ENCODE results near the gene SLC30A10.
"Not testable (repeated sequence)": the region's sequence is repeated elsewhere in the genome, so short reads cannot be mapped to it uniquely, and the experiment has no call there.

Gene SLC30A10

GRCh38 chr1:219959540-219960203 lies 31.3 kb upstream of the SLC30A10 start:
- Histone ChIP-seq H3K4me1 (ENCODE audit: control extremely low read depth in 1 of 4, control insufficient read depth in 4 of 4, insufficient read depth in 4 of 4, low read length in 3 of 4) (no peaks in the 10 kb centered on the region), H3K4me3 (ENCODE audit: control insufficient read depth in 1 of 7, extremely low read depth in 1 of 7, insufficient read depth in 4 of 7, low read depth in 2 of 7, low read length in 6 of 7) (no peak overlapping the region), H3K27ac (ENCODE audit: insufficient read depth in 1 of 2, low read depth in 1 of 2, low read length in 2 of 2, poor library complexity in 1 of 2, severe bottlenecking in 2 of 2) (no peak overlapping the region), H3K27me3 (replicated peaks in 2 of 5; ENCODE audit: control insufficient read depth in 4 of 5, insufficient read depth in 5 of 5, low read length in 4 of 5) (peaks cover 0 to 3% (median 0%) of the 10 kb centered on the region in 5 experiments), H3K9me3 (ENCODE audit: control extremely low read depth in 1 of 5, control insufficient read depth in 4 of 5, insufficient read depth in 2 of 5, low read depth in 1 of 5, low read length in 4 of 5) (no peaks in the 10 kb centered on the region), H3K36me3 (ENCODE audit: control insufficient read depth in 4 of 4, insufficient read depth in 4 of 4, low read length in 3 of 4) (no peaks in the 10 kb centered on the region)
- peak in 2 of 3 donors; percentile 49 to 59 for DNase-seq
- ChIA-PET POLR2A (no interaction called here), CTCF (no interaction called here)
- WGBS (ENCODE audit: insufficient coverage), result no CpG with 5 or more reads among the region's 3 CpGs

GRCh38 chr1:219958875-219959417 lies 30.6 kb upstream of the SLC30A10 start:
- no peaks in the 10 kb centered on the region for H3K9me3 ChIP-seq (ENCODE audit: control extremely low read depth in 1 of 5, control insufficient read depth in 4 of 5, insufficient read depth in 2 of 5, low read depth in 1 of 5, low read length in 4 of 5)
- H3K27me3 ChIP-seq (replicated peaks in 2 of 5; ENCODE audit: control insufficient read depth in 4 of 5, insufficient read depth in 5 of 5, low read length in 4 of 5), result peaks cover 0 to 3% (median 0%) of the 10 kb centered on the region in 5 experiments
- 97% methylated on average over 15 of the region's 16 CpGs for WGBS (ENCODE audit: insufficient coverage)
- peak in 1 of 3 donors; percentile 15 for DNase-seq
- CTCF ChIA-PET, result no interaction called here
- H3K4me1 ChIP-seq (ENCODE audit: control extremely low read depth in 1 of 4, control insufficient read depth in 4 of 4, insufficient read depth in 4 of 4, low read length in 3 of 4), result no peaks in the 10 kb centered on the region
- no peak overlapping the region for H3K27ac ChIP-seq (ENCODE audit: insufficient read depth in 1 of 2, low read depth in 1 of 2, low read length in 2 of 2, poor library complexity in 1 of 2, severe bottlenecking in 2 of 2)
- no peak overlapping the region for H3K4me3 ChIP-seq (ENCODE audit: control insufficient read depth in 1 of 7, extremely low read depth in 1 of 7, insufficient read depth in 4 of 7, low read depth in 2 of 7, low read length in 6 of 7)
- POLR2A ChIA-PET, result no interaction called here
- no peaks in the 10 kb centered on the region for H3K36me3 ChIP-seq (ENCODE audit: control insufficient read depth in 4 of 4, insufficient read depth in 4 of 4, low read length in 3 of 4)

- 88% methylated on average over 7 of the region's 11 CpGs for WGBS (ENCODE audit: insufficient coverage)
- no peak for DNase-seq
- CTCF ChIA-PET, result no interaction called here
- Histone ChIP-seq H3K27ac (ENCODE audit: insufficient read depth in 1 of 2, low read depth in 1 of 2, low read length in 2 of 2, poor library complexity in 1 of 2, severe bottlenecking in 2 of 2) (no peak overlapping the region), H3K4me1 (ENCODE audit: control extremely low read depth in 1 of 4, control insufficient read depth in 4 of 4, insufficient read depth in 4 of 4, low read length in 3 of 4) (no peaks in the 10 kb centered on the region), H3K27me3 (replicated peaks in 2 of 5; ENCODE audit: control insufficient read depth in 4 of 5, insufficient read depth in 5 of 5, low read length in 4 of 5) (peaks cover 0 to 3% (median 0%) of the 10 kb centered on the region in 5 experiments), H3K9me3 (ENCODE audit: control extremely low read depth in 1 of 5, control insufficient read depth in 4 of 5, insufficient read depth in 2 of 5, low read depth in 1 of 5, low read length in 4 of 5) (peaks cover 0 to 3% (median 0%) of the 10 kb centered on the region in 5 experiments), H3K36me3 (ENCODE audit: control insufficient read depth in 4 of 4, insufficient read depth in 4 of 4, low read length in 3 of 4) (no peaks in the 10 kb centered on the region), H3K4me3 (ENCODE audit: control insufficient read depth in 1 of 7, extremely low read depth in 1 of 7, insufficient read depth in 4 of 7, low read depth in 2 of 7, low read length in 6 of 7) (no peak overlapping the region)
- POLR2A ChIA-PET, result no interaction called here
Measured at GRCh38 chr1:219954736-219955421, 26.5 kb upstream of the SLC30A10 start.

GRCh38 chr1:219954052-219954451 lies 25.7 kb upstream of the SLC30A10 start:
- no peaks in the 10 kb centered on the region for H3K4me1 ChIP-seq (ENCODE audit: control extremely low read depth in 1 of 4, control insufficient read depth in 4 of 4, insufficient read depth in 4 of 4, low read length in 3 of 4)
- H3K9me3 ChIP-seq (ENCODE audit: control extremely low read depth in 1 of 5, control insufficient read depth in 4 of 5, insufficient read depth in 2 of 5, low read depth in 1 of 5, low read length in 4 of 5), result peaks cover 0 to 3% (median 0%) of the 10 kb centered on the region in 5 experiments
- no peak overlapping the region for H3K4me3 ChIP-seq (ENCODE audit: control insufficient read depth in 1 of 7, extremely low read depth in 1 of 7, insufficient read depth in 4 of 7, low read depth in 2 of 7, low read length in 6 of 7)
- POLR2A ChIA-PET, result no interaction called here
- no peak overlapping the region for H3K27ac ChIP-seq (ENCODE audit: insufficient read depth in 1 of 2, low read depth in 1 of 2, low read length in 2 of 2, poor library complexity in 1 of 2, severe bottlenecking in 2 of 2)
- peaks cover 0 to 3% (median 0%) of the 10 kb centered on the region in 5 experiments for H3K27me3 ChIP-seq (replicated peaks in 2 of 5; ENCODE audit: control insufficient read depth in 4 of 5, insufficient read depth in 5 of 5, low read length in 4 of 5)
- WGBS (ENCODE audit: insufficient coverage), result 94% methylated on average over 5 of the region's 6 CpGs
- CTCF ChIA-PET, result no interaction called here
- no peaks in the 10 kb centered on the region for H3K36me3 ChIP-seq (ENCODE audit: control insufficient read depth in 4 of 4, insufficient read depth in 4 of 4, low read length in 3 of 4)
- DNase-seq, result no peak

GRCh38 chr1:219952361-219952760 lies 24.0 kb upstream of the SLC30A10 start:
- DNase-seq, result no peak
- Histone ChIP-seq H3K36me3 (ENCODE audit: control insufficient read depth in 4 of 4, insufficient read depth in 4 of 4, low read length in 3 of 4) (no peaks in the 10 kb centered on the region), H3K9me3 (ENCODE audit: control extremely low read depth in 1 of 5, control insufficient read depth in 4 of 5, insufficient read depth in 2 of 5, low read depth in 1 of 5, low read length in 4 of 5) (peaks cover 0 to 3% (median 0%) of the 10 kb centered on the region in 5 experiments), H3K27ac (ENCODE audit: insufficient read depth in 1 of 2, low read depth in 1 of 2, low read length in 2 of 2, poor library complexity in 1 of 2, severe bottlenecking in 2 of 2) (no peak overlapping the region), H3K4me3 (ENCODE audit: control insufficient read depth in 1 of 7, extremely low read depth in 1 of 7, insufficient read depth in 4 of 7, low read depth in 2 of 7, low read length in 6 of 7) (no peak overlapping the region), H3K27me3 (replicated peaks in 2 of 5; ENCODE audit: control insufficient read depth in 4 of 5, insufficient read depth in 5 of 5, low read length in 4 of 5) (peaks cover 0 to 3% (median 0%) of the 10 kb centered on the region in 5 experiments), H3K4me1 (ENCODE audit: control extremely low read depth in 1 of 4, control insufficient read depth in 4 of 4, insufficient read depth in 4 of 4, low read length in 3 of 4) (no peaks in the 10 kb centered on the region)
- CTCF ChIA-PET, result no interaction called here
- POLR2A ChIA-PET, result no interaction called here

GRCh38 chr1:219949227-219949626 lies 20.9 kb upstream of the SLC30A10 start:
- WGBS (ENCODE audit: insufficient coverage), result no CpG with 5 or more reads among the region's 5 CpGs

GRCh38 chr1:219948766-219949165 lies 20.4 kb upstream of the SLC30A10 start:
- 100% methylated on average over 1 of the region's 3 CpGs for WGBS (ENCODE audit: insufficient coverage)
- POLR2A ChIA-PET, DNase-seq: not testable (repeated sequence)

More at GRCh38 chr1:219949227-219949626, 20.9 kb upstream of the SLC30A10 start:
- POLR2A ChIA-PET; DNase-seq; H3K36me3 ChIP-seq (ENCODE audit: control insufficient read depth in 4 of 4, insufficient read depth in 4 of 4, low read length in 3 of 4); H3K27ac ChIP-seq (ENCODE audit: insufficient read depth in 1 of 2, low read depth in 1 of 2, low read length in 2 of 2, poor library complexity in 1 of 2, severe bottlenecking in 2 of 2); H3K27me3 ChIP-seq (replicated peaks in 2 of 5; ENCODE audit: control insufficient read depth in 4 of 5, insufficient read depth in 5 of 5, low read length in 4 of 5); CTCF ChIA-PET; H3K4me3 ChIP-seq (ENCODE audit: control insufficient read depth in 1 of 7, extremely low read depth in 1 of 7, insufficient read depth in 4 of 7, low read depth in 2 of 7, low read length in 6 of 7); H3K4me1 ChIP-seq (ENCODE audit: control extremely low read depth in 1 of 4, control insufficient read depth in 4 of 4, insufficient read depth in 4 of 4, low read length in 3 of 4): not testable (repeated sequence)
- peaks cover 0 to 10% (median 2%) of the 10 kb centered on the region in 5 experiments for H3K9me3 ChIP-seq (ENCODE audit: control extremely low read depth in 1 of 5, control insufficient read depth in 4 of 5, insufficient read depth in 2 of 5, low read depth in 1 of 5, low read length in 4 of 5)

More at GRCh38 chr1:219948766-219949165, 20.4 kb upstream of the SLC30A10 start:
- H3K36me3 ChIP-seq (ENCODE audit: control insufficient read depth in 4 of 4, insufficient read depth in 4 of 4, low read length in 3 of 4); H3K27me3 ChIP-seq (replicated peaks in 2 of 5; ENCODE audit: control insufficient read depth in 4 of 5, insufficient read depth in 5 of 5, low read length in 4 of 5); H3K27ac ChIP-seq (ENCODE audit: insufficient read depth in 1 of 2, low read depth in 1 of 2, low read length in 2 of 2, poor library complexity in 1 of 2, severe bottlenecking in 2 of 2); H3K4me3 ChIP-seq (ENCODE audit: control insufficient read depth in 1 of 7, extremely low read depth in 1 of 7, insufficient read depth in 4 of 7, low read depth in 2 of 7, low read length in 6 of 7); H3K4me1 ChIP-seq (ENCODE audit: control extremely low read depth in 1 of 4, control insufficient read depth in 4 of 4, insufficient read depth in 4 of 4, low read length in 3 of 4); CTCF ChIA-PET: not testable (repeated sequence)
- peaks cover 0 to 10% (median 2%) of the 10 kb centered on the region in 5 experiments for H3K9me3 ChIP-seq (ENCODE audit: control extremely low read depth in 1 of 5, control insufficient read depth in 4 of 5, insufficient read depth in 2 of 5, low read depth in 1 of 5, low read length in 4 of 5)

All from common myeloid progenitor, CD34-positive (primary cell).